ENCODE data around the gene WWOX. TPM values are rescaled to one million over a fixed set of nuclear protein-coding genes. Genes with fewer than 3 reads are reported as not detected.

The WWOX gene
- total and polyA plus RNA-seq, 2 donors (not counting 1 experiment from before 2014, with no cell fraction given) = 10.5 to 42.3 TPM

DNA sequence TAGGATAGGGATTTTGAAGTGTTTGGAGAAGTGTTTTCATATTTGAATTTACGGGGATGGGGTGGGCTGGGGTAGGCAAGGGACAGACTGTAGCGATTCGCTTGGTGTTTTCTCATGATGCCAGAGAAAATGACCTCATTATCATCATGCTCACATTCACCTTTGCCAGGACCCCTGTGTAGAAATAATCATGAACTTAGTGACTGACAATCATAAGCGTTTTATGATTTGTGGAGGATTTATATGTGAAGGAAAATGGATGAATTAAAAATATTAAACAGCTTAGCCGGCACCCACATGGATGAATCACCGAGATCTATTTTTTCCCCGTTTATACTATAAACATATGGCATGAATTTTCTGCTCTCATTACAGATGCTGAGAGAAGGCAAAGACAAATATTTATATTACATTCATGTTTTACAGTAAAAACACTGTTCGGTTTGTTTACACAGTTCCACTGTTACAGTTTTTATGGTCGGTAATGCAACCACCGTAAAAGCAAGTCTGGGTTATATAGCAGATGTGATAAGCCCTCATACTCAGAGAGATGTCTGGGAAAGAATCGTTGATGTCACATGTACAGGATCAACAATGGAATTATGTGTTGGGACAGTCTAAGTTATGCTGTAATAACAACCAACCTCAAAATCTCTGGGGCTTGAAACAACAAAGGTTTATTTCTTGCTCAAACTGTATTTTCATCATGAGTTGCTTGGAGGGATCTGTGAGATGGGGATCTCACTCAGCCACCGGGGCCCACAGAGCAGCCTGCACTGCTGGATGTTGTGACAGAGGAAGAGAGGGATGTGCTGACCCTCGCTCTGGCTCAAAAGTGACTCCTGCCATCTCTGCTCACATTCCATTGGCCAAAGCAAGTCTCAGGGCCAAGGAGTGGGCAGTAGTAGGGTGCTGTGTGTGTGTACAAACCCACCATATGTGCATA, 85.1 kb downstream of the WWOX start:
- peaks cover 11% of the 10 kb centered on the region for H3K4me1 Mint-ChIP-seq
- H3K27me3 ChIP-seq (replicated peaks in 1 of 4; ENCODE audit: control extremely low read depth in 1 of 4, control insufficient read depth in 3 of 4, insufficient read depth in 4 of 4, low read length in 3 of 4) = no peaks in the 10 kb centered on the region
- H3K9ac ChIP-seq (ENCODE audit: low read length) = no peak overlapping the region
- H3K9me3 Mint-ChIP-seq (ENCODE audit: insufficient read depth) = no peaks in the 10 kb centered on the region
- H3K4me1 ChIP-seq (ENCODE audit: control insufficient read depth in 2 of 2, insufficient read depth in 2 of 2, low read length in 2 of 2) = peaks cover 3 to 6% of the 10 kb centered on the region in 2 donors
- TF ChIP-seq, protein P1, sequence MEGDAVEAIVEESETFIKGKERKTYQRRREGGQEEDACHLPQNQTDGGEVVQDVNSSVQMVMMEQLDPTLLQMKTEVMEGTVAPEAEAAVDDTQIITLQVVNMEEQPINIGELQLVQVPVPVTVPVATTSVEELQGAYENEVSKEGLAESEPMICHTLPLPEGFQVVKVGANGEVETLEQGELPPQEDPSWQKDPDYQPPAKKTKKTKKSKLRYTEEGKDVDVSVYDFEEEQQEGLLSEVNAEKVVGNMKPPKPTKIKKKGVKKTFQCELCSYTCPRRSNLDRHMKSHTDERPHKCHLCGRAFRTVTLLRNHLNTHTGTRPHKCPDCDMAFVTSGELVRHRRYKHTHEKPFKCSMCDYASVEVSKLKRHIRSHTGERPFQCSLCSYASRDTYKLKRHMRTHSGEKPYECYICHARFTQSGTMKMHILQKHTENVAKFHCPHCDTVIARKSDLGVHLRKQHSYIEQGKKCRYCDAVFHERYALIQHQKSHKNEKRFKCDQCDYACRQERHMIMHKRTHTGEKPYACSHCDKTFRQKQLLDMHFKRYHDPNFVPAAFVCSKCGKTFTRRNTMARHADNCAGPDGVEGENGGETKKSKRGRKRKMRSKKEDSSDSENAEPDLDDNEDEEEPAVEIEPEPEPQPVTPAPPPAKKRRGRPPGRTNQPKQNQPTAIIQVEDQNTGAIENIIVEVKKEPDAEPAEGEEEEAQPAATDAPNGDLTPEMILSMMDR (IDR thresholded peaks at IDR 0.05) = no peak
- no peak for TF ChIP-seq EZH2 (IDR thresholded peaks at IDR 0.05; ENCODE audit: borderline replicate concordance, insufficient read depth, low read depth, low read length, poor library complexity, severe bottlenecking)
- no peaks in the 10 kb centered on the region for H3K9me3 ChIP-seq (ENCODE audit: control extremely low read depth in 1 of 3, control insufficient read depth in 2 of 3, insufficient read depth in 1 of 3, low read length in 2 of 3)
- H3K4me3 Mint-ChIP-seq = no peak overlapping the region
- no peaks in the 10 kb centered on the region for H3K79me2 ChIP-seq (ENCODE audit: control insufficient read depth, insufficient read depth, low read length)
- no peak overlapping the region for H3K27ac Mint-ChIP-seq
- no peak overlapping the region for H3K4me2 ChIP-seq (replicated peaks; ENCODE audit: low read depth, low read length, poor library complexity, severe bottlenecking)
- H2AFZ ChIP-seq (ENCODE audit: insufficient read depth, low read depth, low read length, poor library complexity, severe bottlenecking) = no peak overlapping the region
- no peaks in the 10 kb centered on the region for H3K36me3 ChIP-seq (replicated peaks in 1 of 2; ENCODE audit: control extremely low read depth in 1 of 2, control insufficient read depth in 1 of 2, extremely low read depth in 1 of 2, insufficient read depth in 2 of 2, low read length in 1 of 2)
- no peak for ATAC-seq (ENCODE audit: low read depth)
- CTCF ChIA-PET = no interaction called here
- 100% methylated on average over 1 of the region's 13 CpGs for WGBS (ENCODE audit: insufficient coverage)
- intact Hi-C loops (cut with micrococcal nuclease) = no loop called here
- POLR2A ChIA-PET = no interaction called here
- no peaks in the 10 kb centered on the region for H3K27me3 Mint-ChIP-seq
- no peaks in the 10 kb centered on the region for H4K20me1 ChIP-seq (ENCODE audit: control insufficient read depth, insufficient read depth, low read length, poor library complexity, severe bottlenecking)
- DNase-seq = no peak
- H3K4me3 ChIP-seq (ENCODE audit: control extremely low read depth in 1 of 5, extremely low read depth in 1 of 5, insufficient read depth in 1 of 5, low read depth in 2 of 5, low read length in 4 of 5) = no peak overlapping the region
- no peak overlapping the region for H3K27ac ChIP-seq (ENCODE audit: low read length in 2 of 2)

DNA sequence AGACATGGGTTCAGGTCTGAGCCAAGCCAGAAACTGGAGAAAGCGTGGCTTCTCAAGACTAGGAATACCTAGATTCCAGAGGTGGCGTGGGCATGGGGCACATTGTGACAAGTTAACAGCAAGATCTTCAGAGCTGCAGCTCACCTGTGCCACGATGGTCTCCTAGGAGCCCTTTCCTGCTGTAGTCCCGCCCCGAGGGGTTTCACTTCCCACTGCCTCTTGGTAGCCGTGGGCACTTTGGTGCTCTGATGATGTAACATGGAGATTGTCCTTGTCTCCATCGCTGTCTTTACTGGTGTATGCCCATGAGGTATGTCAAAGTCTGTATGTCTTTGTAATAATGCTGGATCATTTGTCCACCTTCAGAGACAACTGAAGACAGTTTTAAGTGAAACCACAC, 89.7 kb downstream of the WWOX start:
- no peak for DNase-seq
- H3K4me1 Mint-ChIP-seq = peaks cover 15% of the 10 kb centered on the region
- no peak overlapping the region for H3K4me2 ChIP-seq (replicated peaks; ENCODE audit: low read depth, low read length, poor library complexity, severe bottlenecking)
- no peak overlapping the region for H3K4me3 ChIP-seq (ENCODE audit: control extremely low read depth in 1 of 5, extremely low read depth in 1 of 5, insufficient read depth in 1 of 5, low read depth in 2 of 5, low read length in 4 of 5)
- no peaks in the 10 kb centered on the region for H3K36me3 ChIP-seq (replicated peaks in 1 of 2; ENCODE audit: control extremely low read depth in 1 of 2, control insufficient read depth in 1 of 2, extremely low read depth in 1 of 2, insufficient read depth in 2 of 2, low read length in 1 of 2)
- no peaks in the 10 kb centered on the region for H3K9me3 Mint-ChIP-seq (ENCODE audit: insufficient read depth)
- no peaks in the 10 kb centered on the region for H3K27me3 Mint-ChIP-seq
- ATAC-seq (ENCODE audit: low read depth) = no peak
- no peak for TF ChIP-seq EZH2 (IDR thresholded peaks at IDR 0.05; ENCODE audit: borderline replicate concordance, insufficient read depth, low read depth, low read length, poor library complexity, severe bottlenecking)
- TF ChIP-seq, protein P1 (IDR thresholded peaks at IDR 0.05) = no peak
- H3K27me3 ChIP-seq (replicated peaks in 1 of 4; ENCODE audit: control extremely low read depth in 1 of 4, control insufficient read depth in 3 of 4, insufficient read depth in 4 of 4, low read length in 3 of 4) = no peaks in the 10 kb centered on the region
- H3K27ac Mint-ChIP-seq = no peak overlapping the region
- H3K9me3 ChIP-seq (ENCODE audit: control extremely low read depth in 1 of 3, control insufficient read depth in 2 of 3, insufficient read depth in 1 of 3, low read length in 2 of 3) = peaks cover 0 to 3% (median 0%) of the 10 kb centered on the region in 3 donors
- 81% methylated on average over 7 of the region's 7 CpGs for WGBS (ENCODE audit: insufficient coverage)
- no peak overlapping the region for H2AFZ ChIP-seq (ENCODE audit: insufficient read depth, low read depth, low read length, poor library complexity, severe bottlenecking)
- no peaks in the 10 kb centered on the region for H3K79me2 ChIP-seq (ENCODE audit: control insufficient read depth, insufficient read depth, low read length)
- H3K4me1 ChIP-seq (ENCODE audit: control insufficient read depth in 2 of 2, insufficient read depth in 2 of 2, low read length in 2 of 2) = peaks cover 3 to 6% of the 10 kb centered on the region in 2 donors
- intact Hi-C loops (cut with micrococcal nuclease) = no loop called here
- no peak overlapping the region for H3K9ac ChIP-seq (ENCODE audit: low read length)
- H4K20me1 ChIP-seq (ENCODE audit: control insufficient read depth, insufficient read depth, low read length, poor library complexity, severe bottlenecking) = no peaks in the 10 kb centered on the region
- ChIA-PET POLR2A (no interaction called here), CTCF (no interaction called here)
- H3K4me3 Mint-ChIP-seq = no peak overlapping the region
- no peak overlapping the region for H3K27ac ChIP-seq (ENCODE audit: low read length in 2 of 2)
